Uterus (tissue), 2 donors: ENCODE measurements around the gene CCDC85B.

ENCODE experiments used
- CTCF ChIP-seq, 4 experiments: fragments of 200-600 bp in 2 of 4; fragments of 450-650 bp in 2 of 4; sonication (generic) in 2 of 4; IDR thresholded peaks; one replicate each; pipeline ENCODE4 v1.5.1; 2016 to 2019; ENCODE audit warnings: antibody characterized with exemption in 4 of 4, mild to moderate bottlenecking in 2 of 4, moderate library complexity in 1 of 4
- POLR2A ChIP-seq, 2 donors: fragments of 450-650 bp; IDR thresholded peaks; one replicate each; pipeline ENCODE4 v1.6.1; 2016; ENCODE audit warnings: antibody characterized with exemption in 2 of 2, mild to moderate bottlenecking in 1 of 2, moderate library complexity in 1 of 2

DNA sequence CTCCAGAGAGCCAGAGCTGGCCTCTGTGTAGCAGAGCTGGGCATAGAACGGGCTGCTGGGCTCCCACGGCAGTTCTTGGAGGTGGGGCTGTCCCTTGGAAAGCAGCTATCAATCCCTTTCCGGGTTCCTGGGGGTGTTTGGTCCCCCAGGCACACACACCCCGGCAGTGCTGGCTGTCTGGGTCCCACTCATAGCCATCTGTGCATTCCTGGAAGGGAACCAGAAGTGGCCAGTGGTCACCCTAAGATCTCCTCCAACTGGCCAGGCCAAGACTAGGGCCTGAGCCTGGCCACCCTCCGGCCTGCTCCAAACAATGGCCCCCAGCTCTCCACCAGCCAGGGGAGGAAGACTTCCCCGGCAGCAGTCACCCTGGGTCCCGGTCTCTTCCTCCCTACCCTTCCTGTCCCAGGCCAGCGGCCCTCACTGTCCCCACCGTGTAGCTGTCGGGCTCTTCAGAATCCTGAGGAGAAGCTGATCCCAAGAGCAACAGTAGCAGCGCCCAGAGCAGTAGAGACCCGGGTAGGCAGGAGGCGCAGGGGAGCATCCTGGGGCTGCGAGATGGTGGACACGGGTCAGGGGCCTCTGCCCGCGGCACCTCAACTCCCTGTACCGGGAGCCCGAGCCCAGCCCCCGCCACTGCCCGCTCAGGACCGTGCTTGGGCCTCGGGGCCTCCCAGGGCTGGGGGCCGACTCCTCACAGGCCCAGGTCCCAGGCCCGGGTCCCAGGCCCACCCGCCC, 18.5 kb upstream of the CCDC85B start:
- TF ChIP-seq POLR2A (IDR thresholded peaks at IDR 0.05): no peak
- no peak for TF ChIP-seq CTCF (IDR thresholded peaks at IDR 0.05)
